Bronchial epithelial cell (primary cell): Measurements from ENCODE around the gene LPA. TPM values are rescaled to one million over a fixed set of nuclear protein-coding genes. Genes with fewer than 3 reads are reported as not detected.
"Not testable (repeated sequence)": the region's sequence is repeated elsewhere in the genome, so short reads cannot be mapped to it uniquely, and the experiment has no call there.

Experiments
- DNase-seq: peaks from one replicate; pipeline ENCODE4 v3.0.0-alpha.2; 2010; ENCODE audit warnings: low read depth
- FAIRE-seq: peaks from 2 replicates; lab custom pipeline; 2011; peaks lifted over from hg19 to GRCh38; lab: Jason Lieb, UNC
- H3K27me3 ChIP-seq: 2 replicates; pipeline ENCODE4 v1.5.1; 2011; ENCODE audit warnings: low read length; ENCODE audit not compliant: control insufficient read depth, insufficient read depth
- H3K36me3 ChIP-seq: 2 replicates; pipeline ENCODE4 v1.5.1; 2011; ENCODE audit warnings: low read length; ENCODE audit not compliant: control insufficient read depth, insufficient read depth
- H3K4me3 ChIP-seq: 2 replicates; pipeline ENCODE4 v1.5.1; 2011; ENCODE audit warnings: mild to moderate bottlenecking, low read depth, low read length, control low read depth
- CTCF ChIP-seq: IDR thresholded peaks from 2 replicates; pipeline ENCODE4 v1.5.1; 2011; ENCODE audit warnings: mild to moderate bottlenecking, moderate library complexity, low read length, control low read depth, inconsistent platforms; ENCODE audit not compliant: insufficient read depth, severe bottlenecking
- total RNA-seq: library from RNA; depleted of rRNA; stranded (reverse); fragments of >200 nt; gene quantifications from 2 replicates; pipeline ENCODE4 v1.2.1, GENCODE V29; 2014

Gene LPA
- total RNA-seq, 1 donor from 2014 or later: 0.26 TPM

GRCh38 chr6:160586374-160586773 lies 77.7 kb downstream of the LPA start:
- no peaks in the 10 kb centered on the region for H3K36me3 ChIP-seq
- DNase-seq: no peak
- H3K4me3 ChIP-seq: no peak overlapping the region
- no peak for FAIRE-seq
- H3K27me3 ChIP-seq: peaks cover 2% of the 10 kb centered on the region
- TF ChIP-seq CTCF: no peak

- Histone ChIP-seq H3K4me3 (no peak overlapping the region), H3K36me3 (no peaks in the 10 kb centered on the region), H3K27me3 (peaks cover 2% of the 10 kb centered on the region)
- no peak for TF ChIP-seq CTCF
- FAIRE-seq: no peak
- DNase-seq: peak; percentile 92
Observed at GRCh38 chr6:160583794-160584193, 80.3 kb downstream of the LPA start.

- H3K4me3 ChIP-seq: no peak overlapping the region
- H3K27me3 ChIP-seq: no peaks in the 10 kb centered on the region
- no peaks in the 10 kb centered on the region for H3K36me3 ChIP-seq
- no peak for TF ChIP-seq CTCF
- DNase-seq (no peak), FAIRE-seq (no peak)
Observed at GRCh38 chr6:160581406-160581805, 82.7 kb downstream of the LPA start.

GRCh38 chr6:160578515-160578914 lies 85.6 kb downstream of the LPA start:
- DNase-seq, H3K4me3 ChIP-seq, H3K36me3 ChIP-seq, H3K27me3 ChIP-seq: not testable (repeated sequence)
- FAIRE-seq: peak; percentile 7

GRCh38 chr6:160573943-160574342 lies 90.1 kb downstream of the LPA start:
- H3K4me3 ChIP-seq: no peak overlapping the region
- no peaks in the 10 kb centered on the region for H3K36me3 ChIP-seq
- no peak for FAIRE-seq
- no peaks in the 10 kb centered on the region for H3K27me3 ChIP-seq
- DNase-seq: peak; percentile 33
- no peak for TF ChIP-seq CTCF

GRCh38 chr6:160571201-160571600 lies 92.9 kb downstream of the LPA start:
- DNase-seq, FAIRE-seq, H3K27me3 ChIP-seq, H3K4me3 ChIP-seq, H3K36me3 ChIP-seq: not testable (repeated sequence)

GRCh38 chr6:160544802-160545201 lies 119.3 kb downstream of the LPA start:
- DNase-seq: no peak
- no peak for TF ChIP-seq CTCF
- no peak for FAIRE-seq
- Histone ChIP-seq H3K36me3 (no peaks in the 10 kb centered on the region), H3K4me3 (no peak overlapping the region), H3K27me3 (no peaks in the 10 kb centered on the region)
